Measurements from ENCODE around the gene ANKK1. TPM values are rescaled to one million over a fixed set of nuclear protein-coding genes. Genes with fewer than 3 reads are reported as not detected.

ANKK1 gene
- total RNA-seq, 1 donor from 2014 or later, result 0.18 TPM

- Mint-ChIP-seq H3K27ac (ENCODE audit: unreplicated experiment) (no peak overlapping the region), H3K36me3 (ENCODE audit: low read depth, unreplicated experiment) (no peaks in the 10 kb centered on the region), H3K27me3 (ENCODE audit: unreplicated experiment) (peaks cover 7% of the 10 kb centered on the region), H3K4me1 (ENCODE audit: unreplicated experiment) (peaks cover 38% of the 10 kb centered on the region), H3K4me3 (ENCODE audit: unreplicated experiment) (no peak overlapping the region), H3K9me3 (ENCODE audit: unreplicated experiment) (no peaks in the 10 kb centered on the region)
- DNase-seq (ENCODE audit: low spot score), result no peak
- TF ChIP-seq CTCF (IDR thresholded peaks at IDR 0.05; ENCODE audit: unreplicated experiment), result no peak
Measured at GRCh38 chr11:113405724-113406478, 18.3 kb downstream of the ANKK1 start.

DNA sequence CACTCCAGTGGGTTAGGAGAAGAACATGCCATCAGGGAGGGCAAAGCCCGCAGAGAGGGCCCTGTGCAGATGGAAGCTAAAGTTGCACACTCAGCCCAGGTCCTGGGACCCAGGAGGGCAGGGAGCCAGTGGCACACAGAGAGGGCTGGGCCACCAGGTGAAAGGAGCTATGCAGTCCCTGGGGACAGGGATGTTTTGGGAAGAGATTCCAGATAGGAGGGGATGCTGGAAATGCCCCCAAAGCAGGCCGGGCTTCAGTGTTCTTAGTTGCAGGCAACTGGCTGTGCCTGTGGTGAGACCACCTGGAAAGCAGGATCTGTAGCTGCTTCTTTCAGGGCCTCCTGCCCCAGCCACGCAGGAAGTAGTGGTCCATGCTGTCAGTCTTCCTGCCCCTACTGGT is 19.6 kb downstream of the ANKK1 start:
- Mint-ChIP-seq H3K4me3 (ENCODE audit: unreplicated experiment) (no peak overlapping the region), H3K27ac (ENCODE audit: unreplicated experiment) (no peak overlapping the region), H3K27me3 (ENCODE audit: unreplicated experiment) (peaks cover 7% of the 10 kb centered on the region), H3K4me1 (ENCODE audit: unreplicated experiment) (peaks cover 38% of the 10 kb centered on the region), H3K36me3 (ENCODE audit: low read depth, unreplicated experiment) (no peaks in the 10 kb centered on the region), H3K9me3 (ENCODE audit: unreplicated experiment) (no peaks in the 10 kb centered on the region)
- TF ChIP-seq CTCF (IDR thresholded peaks at IDR 0.05; ENCODE audit: unreplicated experiment), result no peak
- DNase-seq (ENCODE audit: low spot score), result no peak

DNA sequence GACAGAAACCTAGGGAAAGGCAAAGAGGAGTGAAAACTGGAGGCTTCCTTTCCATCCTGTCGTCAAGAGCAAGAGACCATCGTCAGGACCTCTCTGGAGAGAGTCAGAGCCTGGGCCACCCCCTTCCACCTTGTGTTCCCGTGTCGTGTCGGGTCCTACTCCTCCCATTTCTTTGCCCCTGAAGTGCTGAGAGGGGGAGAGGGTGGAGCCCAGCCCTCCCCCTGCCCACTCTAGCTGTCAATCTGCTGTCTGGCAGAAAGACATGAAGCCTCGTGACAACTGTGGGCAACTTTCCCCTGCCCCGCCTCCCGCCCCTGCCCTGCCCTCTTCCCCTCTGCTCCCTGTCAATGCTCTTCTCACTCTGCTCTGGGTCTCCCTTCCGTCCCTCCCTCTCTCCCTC is 20.6 kb downstream of the ANKK1 start:
- no peak overlapping the region for H3K4me3 Mint-ChIP-seq (ENCODE audit: unreplicated experiment)
- TF ChIP-seq CTCF (IDR thresholded peaks at IDR 0.05; ENCODE audit: unreplicated experiment), result no peak
- H3K36me3 Mint-ChIP-seq (ENCODE audit: low read depth, unreplicated experiment), result no peaks in the 10 kb centered on the region
- H3K27ac Mint-ChIP-seq (ENCODE audit: unreplicated experiment), result no peak overlapping the region
- no peaks in the 10 kb centered on the region for H3K9me3 Mint-ChIP-seq (ENCODE audit: unreplicated experiment)
- peaks cover 32% of the 10 kb centered on the region for H3K4me1 Mint-ChIP-seq (ENCODE audit: unreplicated experiment)
- no peak for DNase-seq (ENCODE audit: low spot score)
- peaks cover 7% of the 10 kb centered on the region for H3K27me3 Mint-ChIP-seq (ENCODE audit: unreplicated experiment)

- no peak overlapping the region for H3K4me3 Mint-ChIP-seq (ENCODE audit: unreplicated experiment)
- peaks cover 5% of the 10 kb centered on the region for H3K27me3 Mint-ChIP-seq (ENCODE audit: unreplicated experiment)
- no peak overlapping the region for H3K27ac Mint-ChIP-seq (ENCODE audit: unreplicated experiment)
- TF ChIP-seq CTCF (IDR thresholded peaks at IDR 0.05; ENCODE audit: unreplicated experiment), result no peak
- H3K9me3 Mint-ChIP-seq (ENCODE audit: unreplicated experiment), result no peaks in the 10 kb centered on the region
- DNase-seq (ENCODE audit: low spot score), result no peak
- peaks cover 27% of the 10 kb centered on the region for H3K4me1 Mint-ChIP-seq (ENCODE audit: unreplicated experiment)
- no peaks in the 10 kb centered on the region for H3K36me3 Mint-ChIP-seq (ENCODE audit: low read depth, unreplicated experiment)
Measured at GRCh38 chr11:113408887-113409286, 21.3 kb downstream of the ANKK1 start.

GRCh38 chr11:113409526-113409925 is 21.9 kb downstream of the ANKK1 start:
- H3K27me3 Mint-ChIP-seq (ENCODE audit: unreplicated experiment), result peaks cover 4% of the 10 kb centered on the region
- H3K36me3 Mint-ChIP-seq (ENCODE audit: low read depth, unreplicated experiment), result no peaks in the 10 kb centered on the region
- no peak overlapping the region for H3K27ac Mint-ChIP-seq (ENCODE audit: unreplicated experiment)
- no peak overlapping the region for H3K4me3 Mint-ChIP-seq (ENCODE audit: unreplicated experiment)
- no peak for TF ChIP-seq CTCF (IDR thresholded peaks at IDR 0.05; ENCODE audit: unreplicated experiment)
- DNase-seq (ENCODE audit: low spot score), result no peak
- no peaks in the 10 kb centered on the region for H3K9me3 Mint-ChIP-seq (ENCODE audit: unreplicated experiment)
- peaks cover 22% of the 10 kb centered on the region for H3K4me1 Mint-ChIP-seq (ENCODE audit: unreplicated experiment)
